HG02798 (cell line): Measurements from ENCODE around the gene DNAJB9.
"Not testable (repeated sequence)": the region's sequence is repeated elsewhere in the genome, so short reads cannot be mapped to it uniquely, and the experiment has no call there.

Source experiments
- ATAC-seq: cut with Tn5 transposase; IDR thresholded peaks from one replicate; pipeline ENCODE4 v1.9.1; 2021; ENCODE audit warnings: mild to moderate bottlenecking; ENCODE audit not compliant: unreplicated experiment, poor library complexity

The DNAJB9 gene

DNA sequence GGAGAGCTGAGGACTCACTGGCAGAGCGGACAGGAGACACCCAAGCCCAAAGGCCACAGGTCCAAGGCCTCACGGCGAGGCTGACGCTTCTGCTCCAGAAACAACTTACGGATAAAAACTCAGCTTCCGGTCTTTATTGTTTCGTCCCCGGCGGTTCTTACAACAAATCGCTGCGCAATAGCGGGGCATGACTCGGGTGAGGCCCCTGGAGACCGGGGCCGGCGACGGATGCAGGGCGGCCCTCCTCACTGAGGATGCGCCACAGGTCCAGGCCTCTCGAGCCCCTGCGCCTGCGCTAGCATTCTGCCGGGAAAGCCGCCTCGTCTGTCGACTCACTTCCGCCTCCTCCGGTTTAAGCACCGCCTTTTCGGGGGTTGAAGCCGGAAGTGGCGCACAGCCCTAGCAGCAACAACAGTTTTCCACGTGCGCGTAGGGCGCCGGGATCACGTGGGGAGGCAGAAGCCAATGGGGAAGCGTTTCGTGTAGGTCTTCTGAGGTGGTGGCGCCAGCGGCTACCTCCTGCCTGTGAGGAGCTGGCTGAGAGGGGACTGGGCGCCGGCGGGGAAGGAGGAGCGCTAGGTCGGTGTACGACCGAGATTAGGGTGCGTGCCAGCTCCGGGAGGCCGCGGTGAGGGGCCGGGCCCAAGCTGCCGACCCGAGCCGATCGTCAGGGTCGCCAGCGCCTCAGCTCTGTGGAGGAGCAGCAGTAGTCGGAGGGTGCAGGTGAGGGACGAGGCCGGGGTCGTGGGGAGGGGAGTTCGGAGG lies at the start of gene DNAJB9, which contains the start of gene THAP5:
TSS of gene DNAJB9 (plus strand) at position 494 of the 765 bp plus-strand sequence. CDS start 1,853 bp downstream, outside the sequence.
TSS of gene THAP5 (minus strand) at position 326 of the 765 bp plus-strand sequence. CDS start at position 189, 137 bp downstream.
- ATAC-seq = peak; percentile 94

DNA sequence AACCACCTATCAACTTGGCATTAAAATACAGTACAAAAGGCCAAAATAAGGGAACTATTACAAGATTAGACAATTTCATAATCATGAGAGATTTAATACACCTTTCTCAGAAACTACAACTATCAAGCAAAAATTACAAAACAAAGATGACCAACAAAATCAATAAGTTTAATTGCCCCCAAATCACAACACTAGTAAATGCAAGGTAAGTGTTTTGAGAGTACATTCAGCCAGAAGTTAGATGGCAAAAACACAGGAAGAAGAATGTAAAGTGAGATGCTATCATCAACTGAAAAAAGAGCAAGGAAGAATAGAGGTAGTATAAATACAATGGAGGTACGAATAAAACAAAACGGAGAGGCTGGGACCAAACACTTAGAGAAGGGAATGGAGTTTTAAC lies 46.9 kb upstream of the DNAJB9 start:
- ATAC-seq = no peak

DNA sequence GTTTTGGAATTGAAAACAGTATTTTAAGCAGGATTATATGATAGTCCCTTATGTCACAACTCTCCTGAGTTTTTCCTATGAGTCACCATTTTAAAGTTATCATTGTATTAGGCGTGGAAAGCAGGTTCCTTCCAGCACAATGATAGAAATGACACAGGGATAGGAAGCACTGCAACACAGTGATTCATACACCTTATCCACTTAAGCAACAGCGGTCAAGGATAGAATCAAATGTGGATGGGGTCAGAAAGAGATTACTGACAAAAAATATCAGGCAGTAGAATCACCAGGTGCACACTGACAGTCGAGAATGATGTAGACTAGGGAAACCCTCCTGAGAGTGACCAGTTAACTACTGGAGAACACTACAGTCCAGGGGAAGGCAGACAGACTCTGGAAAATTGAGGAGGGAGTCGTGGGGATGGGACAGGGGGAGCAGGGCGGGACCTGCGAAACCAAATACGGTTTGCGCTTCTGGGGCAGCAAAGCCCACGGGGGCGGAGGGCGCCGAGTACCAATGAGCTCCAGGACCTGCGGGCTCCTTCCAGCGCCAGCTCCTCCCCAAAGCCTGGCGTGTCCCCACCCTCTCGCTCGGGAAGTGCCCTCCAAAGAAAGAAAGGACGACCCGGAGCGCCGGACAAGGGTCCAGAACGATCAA lies 44.2 kb upstream of the DNAJB9 start:
- ATAC-seq = peak; percentile 51

DNA sequence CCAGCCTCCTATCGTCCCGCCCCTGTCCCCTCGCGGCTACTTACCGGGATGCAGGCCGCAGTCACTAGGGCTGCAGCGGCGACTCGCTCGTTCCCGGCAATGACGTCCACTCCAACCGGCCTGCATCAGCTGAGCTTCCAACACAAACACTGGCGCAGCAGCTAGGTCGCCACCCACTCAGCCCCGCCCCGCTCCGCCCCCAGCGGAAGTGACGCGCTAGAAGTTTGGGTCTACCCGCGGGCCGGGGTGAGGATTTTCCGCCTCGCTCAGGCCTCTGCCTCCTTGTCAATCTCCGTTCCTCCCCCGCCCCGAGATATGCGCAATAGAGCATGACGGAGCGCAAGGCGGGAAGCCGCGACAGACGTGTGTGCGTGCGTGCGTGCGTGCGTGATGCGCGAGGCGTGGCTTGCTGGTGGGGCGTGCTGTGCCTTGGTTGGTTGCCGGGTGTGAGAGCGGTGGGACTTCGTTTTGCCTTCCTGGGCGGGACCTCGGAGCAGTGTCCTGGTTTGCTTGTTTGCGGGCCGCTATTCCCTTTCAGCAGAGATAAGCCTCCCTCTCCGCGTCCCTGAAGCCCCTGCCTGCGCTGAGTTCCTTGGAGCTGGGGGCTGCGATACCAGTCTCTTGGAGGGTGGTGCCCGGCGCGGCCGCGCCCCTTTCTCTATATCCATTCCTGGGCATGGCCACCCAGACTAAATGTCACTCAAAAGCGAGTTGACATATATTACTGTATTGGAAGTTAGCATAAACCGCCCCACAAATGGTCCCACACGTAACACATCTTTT lies 43.5 kb upstream of the DNAJB9 start, which contains the start of gene PNPLA8:
TSS of gene PNPLA8 (minus strand) at position 151 of the 783 bp plus-strand sequence. CDS start 10,644 bp downstream, outside the sequence.
- ATAC-seq = peak; percentile 93

DNA sequence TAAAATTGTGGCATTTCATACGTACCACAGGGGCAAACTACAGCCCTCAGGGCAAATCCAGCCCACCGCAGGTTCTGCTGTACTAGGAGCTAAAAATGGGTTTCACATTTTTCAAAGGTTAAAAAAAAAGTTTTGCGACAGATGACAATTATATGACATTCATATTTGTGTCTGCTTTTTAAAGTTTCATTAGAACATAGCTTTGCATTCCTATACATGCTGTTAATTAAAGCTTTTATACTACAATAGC lies 43.0 kb upstream of the DNAJB9 start:
- ATAC-seq = no peak

DNA sequence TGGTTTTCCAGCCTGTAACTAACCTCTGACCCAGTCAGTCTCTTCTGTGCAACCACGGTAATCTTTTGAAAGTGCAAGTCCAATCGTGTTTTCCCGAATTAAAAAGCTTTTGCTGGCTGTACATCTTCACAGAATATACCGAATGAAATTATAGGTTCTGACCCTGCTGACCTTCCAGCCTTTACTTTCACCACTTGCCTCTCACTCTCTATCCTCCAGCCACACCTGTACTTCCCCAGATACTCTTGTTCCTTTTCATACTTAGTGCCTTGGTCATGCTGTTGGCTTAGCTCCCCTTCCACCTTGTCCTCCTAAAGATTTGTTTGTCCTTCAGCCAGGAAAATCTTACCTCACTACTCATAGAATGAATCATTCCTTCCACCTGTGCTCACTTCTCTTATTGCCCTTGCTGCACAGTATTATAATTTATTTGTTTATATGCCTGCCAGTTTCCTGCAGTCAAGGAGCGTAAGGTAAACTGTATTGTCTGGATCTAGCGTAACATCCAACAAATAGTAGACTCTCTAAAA lies 41.4 kb upstream of the DNAJB9 start:
- no peak for ATAC-seq

DNA sequence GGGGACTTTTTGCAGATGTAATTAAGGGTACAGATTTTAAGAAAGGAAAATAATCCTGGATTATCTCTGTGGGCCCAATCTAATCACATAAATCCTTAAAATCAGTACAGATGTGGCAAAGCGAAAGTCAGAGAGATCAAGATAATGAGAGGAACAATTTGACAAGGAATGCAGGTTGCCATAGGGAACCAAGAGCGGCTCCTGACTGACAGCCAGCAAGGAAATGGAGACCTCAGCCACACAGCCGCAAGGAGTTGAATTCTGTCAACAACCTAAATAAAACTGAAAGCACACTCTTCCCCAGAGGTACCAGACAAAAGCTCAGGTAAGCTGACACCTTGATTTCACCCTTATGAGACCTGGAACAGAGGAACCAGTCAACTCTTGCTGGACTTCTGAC lies 40.3 kb upstream of the DNAJB9 start:
- ATAC-seq = no peak

DNA sequence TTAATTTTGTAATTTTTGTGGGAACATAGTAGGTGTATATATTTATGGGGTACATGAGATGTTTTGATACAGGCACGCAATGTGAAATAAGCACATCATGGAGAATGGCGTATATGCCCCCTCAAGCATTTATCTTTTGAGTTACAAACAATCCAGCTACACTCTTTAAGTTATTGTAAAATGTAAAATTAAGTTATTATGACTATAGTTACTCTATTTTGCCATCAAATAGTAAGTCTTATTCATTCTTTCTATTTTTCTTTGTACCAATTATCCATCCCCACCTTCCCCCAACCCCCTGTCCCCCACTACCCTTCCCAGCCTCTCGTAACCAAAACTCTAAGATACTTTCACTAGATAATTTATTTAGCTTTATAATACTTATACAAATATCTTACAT lies 36.0 kb upstream of the DNAJB9 start:
- ATAC-seq = no peak

DNA sequence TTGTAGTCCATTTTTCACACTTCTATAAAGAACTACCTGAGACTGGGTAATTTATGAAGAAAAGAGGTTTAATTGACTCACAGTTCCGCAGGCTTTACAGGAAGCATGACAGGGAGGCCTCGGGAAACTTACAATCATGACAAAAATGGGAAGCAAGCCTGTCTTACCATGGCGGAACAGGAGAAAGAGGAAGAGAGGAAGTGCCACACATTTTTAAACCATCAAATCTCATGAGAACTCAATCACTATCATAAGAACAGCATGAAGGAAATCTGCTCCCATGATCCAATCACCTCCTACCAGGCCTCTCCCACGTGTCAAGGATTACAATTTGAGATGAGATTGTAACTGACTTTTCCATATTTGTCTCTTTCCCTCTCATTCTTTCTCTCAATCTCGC lies 34.4 kb upstream of the DNAJB9 start:
- ATAC-seq = no peak

DNA sequence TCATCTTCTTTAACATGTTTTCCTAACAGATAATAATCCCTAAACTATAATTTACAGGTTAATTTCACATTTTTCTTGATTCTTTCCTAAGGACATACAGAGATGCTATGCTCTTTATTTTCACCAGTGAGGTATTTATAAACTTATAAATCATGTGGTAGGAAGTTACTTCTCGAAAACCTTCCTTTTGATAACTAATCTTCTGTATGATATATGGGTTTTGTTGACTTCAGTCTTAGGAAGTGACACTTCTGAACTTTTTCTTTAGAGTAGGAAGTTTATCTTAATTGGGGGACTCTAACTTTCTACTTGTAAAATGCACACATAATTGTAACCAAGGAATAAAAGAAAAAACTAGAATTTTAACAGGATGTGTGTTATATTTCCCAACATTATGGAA lies 33.9 kb upstream of the DNAJB9 start:
- no peak for ATAC-seq

DNA sequence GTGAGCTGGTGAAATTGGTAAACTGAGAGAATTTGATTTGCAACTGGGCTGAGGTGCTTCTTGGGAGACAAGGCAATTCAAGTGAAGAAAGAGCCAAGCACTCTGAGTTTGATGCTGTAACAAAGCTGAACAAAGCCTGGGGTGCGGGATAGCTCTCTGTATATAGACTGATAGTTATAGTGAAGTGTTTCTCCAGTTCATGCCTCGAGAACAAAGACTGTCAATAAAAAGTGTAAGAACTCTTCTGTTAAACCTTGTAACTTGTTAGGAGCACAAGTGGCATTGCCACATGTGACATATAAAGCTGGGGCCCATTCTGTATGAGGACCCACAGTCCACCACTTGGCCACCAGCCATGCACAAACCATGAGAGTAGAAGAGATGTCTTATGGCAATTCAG lies 32.4 kb upstream of the DNAJB9 start:
- ATAC-seq = no peak

DNA sequence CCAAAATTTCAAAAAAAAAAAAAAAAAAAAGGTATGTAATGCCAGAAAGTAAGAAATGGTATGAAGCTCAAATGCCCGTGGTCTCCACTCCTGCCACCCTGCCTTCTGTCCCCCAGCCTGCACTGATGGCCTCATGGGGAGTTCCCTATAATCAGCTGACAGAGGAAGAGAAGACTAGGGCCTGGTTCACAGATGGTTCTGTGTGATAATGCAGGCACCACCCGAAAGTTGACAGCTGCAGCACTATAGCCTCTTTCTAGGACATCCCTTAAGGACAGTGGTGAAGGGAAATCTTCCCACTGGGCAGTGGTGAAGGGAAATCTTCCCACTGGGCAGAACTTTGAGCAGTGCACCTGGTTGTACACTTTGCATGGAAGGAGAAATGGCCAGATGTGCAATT lies 31.4 kb upstream of the DNAJB9 start:
- ATAC-seq = not testable (repeated sequence)

DNA sequence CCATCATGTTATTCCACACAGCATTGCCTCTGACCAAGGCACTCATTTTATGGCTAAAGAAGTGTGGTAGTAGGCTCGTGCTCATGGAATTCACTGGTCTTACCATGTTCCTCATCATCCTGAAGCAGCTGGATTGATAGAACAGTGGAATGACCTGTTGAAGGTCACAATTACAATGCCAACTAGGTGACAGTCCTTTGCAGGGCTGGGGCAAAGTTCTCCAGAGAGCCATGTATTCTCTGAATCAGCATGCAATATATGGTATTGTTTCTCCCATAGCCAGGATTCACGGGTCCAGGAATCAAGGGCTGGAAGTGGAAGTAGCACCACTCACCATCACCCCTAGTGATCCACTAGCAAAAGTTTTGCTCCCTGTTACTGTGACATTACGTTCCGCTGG lies 31.0 kb upstream of the DNAJB9 start:
- not testable (repeated sequence) for ATAC-seq

DNA sequence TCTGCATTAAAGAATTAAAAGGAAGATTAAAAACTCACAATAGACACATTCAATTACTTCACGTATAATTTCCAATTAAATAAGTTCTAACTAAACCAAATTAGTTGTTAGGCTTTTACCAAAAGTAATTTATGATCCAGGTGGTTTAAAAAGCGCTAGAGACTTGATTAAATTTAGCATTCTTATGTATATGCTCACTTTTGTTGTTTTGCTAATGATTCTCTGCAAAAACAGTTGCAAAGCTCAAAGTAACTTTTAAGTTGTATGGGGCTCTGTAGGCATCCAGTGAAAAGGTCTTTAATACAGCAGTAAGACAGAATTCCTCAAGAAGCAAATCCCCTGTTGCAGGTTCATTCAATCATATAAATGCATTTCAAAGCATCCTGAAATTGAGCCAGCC lies 28.2 kb upstream of the DNAJB9 start:
- ATAC-seq = no peak

DNA sequence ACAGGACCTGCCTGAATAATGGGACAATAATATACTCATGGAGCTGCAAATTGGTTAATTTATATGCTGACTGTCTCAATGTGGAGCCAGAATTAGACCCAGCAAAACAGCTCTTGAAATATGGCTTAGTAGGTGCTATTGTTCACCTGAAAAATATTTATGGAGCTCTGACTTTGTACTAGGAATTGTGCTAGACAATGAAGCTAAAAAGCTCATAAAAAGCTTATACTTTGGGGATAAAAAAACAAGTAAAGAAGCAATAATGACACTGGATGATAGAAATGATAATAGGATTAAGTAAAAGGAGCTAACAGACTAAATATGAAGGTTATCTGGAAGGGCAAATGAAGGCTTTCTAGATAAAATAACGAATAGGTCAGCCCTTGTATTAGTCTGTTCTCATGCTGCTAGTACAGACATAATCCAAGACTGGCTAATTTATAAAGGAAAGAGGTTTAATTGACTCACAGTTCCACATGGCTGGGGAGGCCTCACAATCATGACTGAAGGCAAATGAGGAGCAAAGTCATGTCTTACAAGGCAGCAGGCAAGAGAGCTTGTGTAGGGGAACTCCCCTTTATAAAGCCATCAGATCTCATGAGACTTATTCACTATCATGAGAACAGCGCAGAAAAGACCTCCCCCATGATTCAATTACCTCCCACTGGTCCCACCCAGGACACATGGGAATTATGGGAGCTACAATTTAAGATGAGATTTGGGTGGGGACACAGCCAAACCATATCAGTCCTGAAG lies 21.4 kb upstream of the DNAJB9 start:
- not testable (repeated sequence) for ATAC-seq

DNA sequence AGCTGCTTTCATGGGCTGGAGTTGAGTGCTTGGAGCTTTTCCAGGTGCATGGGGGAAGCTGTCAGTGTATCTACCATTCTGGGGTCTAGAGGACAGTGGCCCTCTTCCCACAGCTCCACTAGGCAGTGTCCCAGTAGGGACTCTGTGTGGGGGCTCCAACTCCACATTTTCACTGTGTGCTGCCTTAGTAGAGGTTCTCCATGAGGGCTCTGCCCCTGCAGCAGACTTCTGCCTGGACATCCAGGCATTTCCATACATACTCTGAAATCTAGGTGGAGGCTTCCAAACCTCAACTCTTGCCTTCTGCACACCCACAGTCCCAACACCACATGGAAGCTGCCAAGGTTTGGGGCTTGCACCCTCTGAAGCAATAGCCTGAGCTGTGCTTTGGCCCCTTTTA lies 13.0 kb upstream of the DNAJB9 start:
- ATAC-seq = not testable (repeated sequence)

DNA sequence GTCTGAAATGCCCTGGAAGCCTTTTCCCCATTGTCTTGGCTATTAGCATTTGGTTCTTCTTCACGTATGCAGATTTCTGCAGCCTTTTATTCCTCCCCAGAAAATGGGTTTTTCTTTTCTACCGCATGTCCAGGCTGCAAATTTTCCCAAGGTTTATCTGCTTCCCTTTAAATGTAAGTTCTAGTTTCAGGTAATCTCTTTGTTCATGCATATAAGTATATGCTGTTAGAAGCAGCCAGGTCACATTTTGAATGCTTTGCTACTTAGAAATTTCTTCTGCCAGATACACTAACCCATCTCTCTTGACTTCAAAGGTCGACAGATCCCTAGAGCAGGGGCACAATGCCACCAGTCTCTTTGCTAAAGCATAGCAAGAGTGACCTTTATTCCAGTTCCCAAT lies 12.5 kb upstream of the DNAJB9 start:
- no peak for ATAC-seq

DNA sequence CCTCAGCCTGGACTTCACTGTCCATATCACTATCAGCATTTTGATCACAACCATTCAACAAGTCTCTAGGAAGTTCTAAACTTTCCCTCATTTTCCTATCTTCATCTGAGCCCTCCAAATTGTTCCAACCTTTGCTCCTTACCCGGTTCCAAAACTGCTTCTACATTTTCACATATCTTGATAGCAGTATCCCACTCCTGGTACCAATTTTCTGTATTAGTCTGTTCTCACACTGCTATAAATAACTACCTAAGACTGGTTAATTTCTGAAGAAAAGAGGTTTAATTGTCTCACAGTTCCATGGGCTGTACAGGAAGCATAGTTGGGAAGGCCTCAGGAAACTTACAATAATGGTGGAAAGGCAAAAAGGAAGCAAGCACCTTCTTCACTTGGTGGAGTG lies 12.1 kb upstream of the DNAJB9 start:
- ATAC-seq = no peak

DNA sequence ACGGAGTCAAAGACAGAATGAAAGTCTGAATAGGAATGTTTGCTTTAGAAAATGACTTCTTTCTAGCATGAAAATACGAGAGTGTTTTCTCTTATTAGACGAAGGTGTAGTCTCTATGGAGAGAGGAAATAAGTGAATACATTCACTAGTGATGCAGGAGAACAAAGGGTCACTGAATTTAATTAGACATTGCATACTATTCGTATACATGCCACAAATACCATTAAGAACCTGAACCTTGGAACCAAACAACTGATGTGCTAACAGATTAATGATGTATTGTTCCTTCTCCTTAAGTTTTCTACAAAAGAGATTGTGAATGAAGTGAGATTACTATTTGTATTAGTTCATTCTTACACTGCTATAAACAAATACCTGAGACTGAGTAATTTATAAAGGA lies 10.4 kb upstream of the DNAJB9 start:
- ATAC-seq = no peak

DNA sequence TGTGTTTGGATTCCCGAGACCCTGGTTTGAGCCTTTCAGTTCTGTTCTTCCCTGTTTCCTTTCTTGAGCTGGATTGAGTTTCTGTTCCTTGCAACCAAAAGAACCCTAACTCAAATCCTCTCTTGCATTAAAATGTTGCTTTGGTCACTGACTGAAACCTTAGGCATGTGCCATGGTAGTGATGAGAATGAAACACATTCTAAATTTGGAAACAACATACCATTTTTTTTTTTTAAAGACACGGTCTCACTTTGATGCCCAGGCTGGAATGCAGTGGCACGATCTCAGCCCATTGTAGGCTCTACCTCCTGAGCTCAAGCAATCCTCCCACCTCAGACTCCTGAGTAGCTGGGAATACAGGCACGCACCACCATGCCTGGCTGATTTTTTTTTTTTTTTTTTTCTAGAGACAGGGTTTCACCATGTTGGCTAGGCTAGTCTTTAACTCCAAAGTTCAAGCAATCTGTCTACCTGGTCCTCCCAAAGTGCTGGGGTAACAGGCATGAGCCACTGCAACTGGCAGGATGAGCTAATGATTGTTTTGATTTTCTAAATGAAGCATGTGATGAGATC lies 8.5 kb upstream of the DNAJB9 start:
- ATAC-seq = no peak
